Measurements from ENCODE around the gene UBASH3A.

UBASH3A gene

GRCh38 chr21:42403611-42404231, at the start of gene UBASH3A:
Gene UBASH3A (plus strand): TSS chr21:42403902. CDS start chr21:42403946, 44 bp downstream.
- Mint-ChIP-seq H3K27me3 (no peaks in the 10 kb centered on the region), H3K36me3 (ENCODE audit: low read depth) (no peaks in the 10 kb centered on the region), H3K9me3 (no peaks in the 10 kb centered on the region), H3K4me1 (ENCODE audit: low read depth) (peaks cover 11% of the 10 kb centered on the region), H3K4me3 (no peak within 1 kb of the TSS), H3K27ac (no peak within 1 kb of the TSS)
- intact Hi-C loops (cut with micrococcal nuclease) = no loop called here

GRCh38 chr21:42356046-42356445, 47.7 kb upstream of the UBASH3A start:
- no peak overlapping the region for H3K27ac Mint-ChIP-seq
- no peak overlapping the region for H3K4me3 Mint-ChIP-seq
- H3K27me3 Mint-ChIP-seq = peaks cover 3% of the 10 kb centered on the region
- H3K9me3 Mint-ChIP-seq = peaks cover 18% of the 10 kb centered on the region
- intact Hi-C loops (cut with micrococcal nuclease) = no loop called here
- no peaks in the 10 kb centered on the region for H3K36me3 Mint-ChIP-seq (ENCODE audit: low read depth)
- H3K4me1 Mint-ChIP-seq (ENCODE audit: low read depth) = no peaks in the 10 kb centered on the region

GRCh38 chr21:42356650-42357049, 47.1 kb upstream of the UBASH3A start:
- H3K27ac Mint-ChIP-seq = no peak overlapping the region
- H3K9me3 Mint-ChIP-seq = peaks cover 18% of the 10 kb centered on the region
- intact Hi-C loops (cut with micrococcal nuclease) = no loop called here
- no peak overlapping the region for H3K4me3 Mint-ChIP-seq
- H3K36me3 Mint-ChIP-seq (ENCODE audit: low read depth) = no peaks in the 10 kb centered on the region
- H3K4me1 Mint-ChIP-seq (ENCODE audit: low read depth) = no peaks in the 10 kb centered on the region
- H3K27me3 Mint-ChIP-seq = peaks cover 3% of the 10 kb centered on the region

- Mint-ChIP-seq H3K36me3 (ENCODE audit: low read depth) (no peaks in the 10 kb centered on the region), H3K4me3 (no peak overlapping the region), H3K27me3 (peaks cover 6% of the 10 kb centered on the region), H3K4me1 (ENCODE audit: low read depth) (no peaks in the 10 kb centered on the region), H3K9me3 (peaks cover 18% of the 10 kb centered on the region), H3K27ac (no peak overlapping the region)
- intact Hi-C loops (cut with micrococcal nuclease) = no loop called here
Observed at GRCh38 chr21:42357307-42357706, 46.4 kb upstream of the UBASH3A start.

- no peaks in the 10 kb centered on the region for H3K4me1 Mint-ChIP-seq (ENCODE audit: low read depth)
- peaks cover 16% of the 10 kb centered on the region for H3K9me3 Mint-ChIP-seq
- H3K27ac Mint-ChIP-seq = no peak overlapping the region
- no peak overlapping the region for H3K4me3 Mint-ChIP-seq
- intact Hi-C loops (cut with micrococcal nuclease) = no loop called here
- H3K27me3 Mint-ChIP-seq = peaks cover 6% of the 10 kb centered on the region
- no peaks in the 10 kb centered on the region for H3K36me3 Mint-ChIP-seq (ENCODE audit: low read depth)
Observed at GRCh38 chr21:42358261-42358660, 45.4 kb upstream of the UBASH3A start.

- Mint-ChIP-seq H3K27me3 (peaks cover 5% of the 10 kb centered on the region), H3K27ac (no peak overlapping the region), H3K9me3 (peaks cover 11% of the 10 kb centered on the region), H3K36me3 (ENCODE audit: low read depth) (no peaks in the 10 kb centered on the region), H3K4me3 (no peak overlapping the region), H3K4me1 (ENCODE audit: low read depth) (peaks cover 2% of the 10 kb centered on the region)
- intact Hi-C loops (cut with micrococcal nuclease) = no loop called here
Observed at GRCh38 chr21:42358937-42359336, 44.8 kb upstream of the UBASH3A start.

GRCh38 chr21:42360317-42360716, 43.4 kb upstream of the UBASH3A start:
- H3K27ac Mint-ChIP-seq = no peak overlapping the region
- H3K9me3 Mint-ChIP-seq = peaks cover under 1% of the 10 kb centered on the region
- intact Hi-C loops (cut with micrococcal nuclease) = no loop called here
- no peaks in the 10 kb centered on the region for H3K36me3 Mint-ChIP-seq (ENCODE audit: low read depth)
- H3K4me3 Mint-ChIP-seq = no peak overlapping the region
- peaks cover 14% of the 10 kb centered on the region for H3K27me3 Mint-ChIP-seq
- H3K4me1 Mint-ChIP-seq (ENCODE audit: low read depth) = peaks cover 10% of the 10 kb centered on the region

GRCh38 chr21:42361286-42361685, 42.4 kb upstream of the UBASH3A start:
- Mint-ChIP-seq H3K4me1 (ENCODE audit: low read depth) (peaks cover 10% of the 10 kb centered on the region), H3K36me3 (ENCODE audit: low read depth) (no peaks in the 10 kb centered on the region), H3K4me3 (no peak overlapping the region), H3K9me3 (no peaks in the 10 kb centered on the region), H3K27me3 (peaks cover 14% of the 10 kb centered on the region), H3K27ac (no peak overlapping the region)
- intact Hi-C loops (cut with micrococcal nuclease) = no loop called here

GRCh38 chr21:42362198-42362597, 41.5 kb upstream of the UBASH3A start:
- Mint-ChIP-seq H3K4me3 (no peak overlapping the region), H3K27ac (no peak overlapping the region), H3K36me3 (ENCODE audit: low read depth) (no peaks in the 10 kb centered on the region), H3K27me3 (peaks cover 14% of the 10 kb centered on the region), H3K4me1 (ENCODE audit: low read depth) (peaks cover 10% of the 10 kb centered on the region), H3K9me3 (no peaks in the 10 kb centered on the region)
- intact Hi-C loops (cut with micrococcal nuclease) = no loop called here

GRCh38 chr21:42362700-42363099, 41.0 kb upstream of the UBASH3A start:
- intact Hi-C loops (cut with micrococcal nuclease) = no loop called here
- no peak overlapping the region for H3K27ac Mint-ChIP-seq
- no peaks in the 10 kb centered on the region for H3K36me3 Mint-ChIP-seq (ENCODE audit: low read depth)
- no peak overlapping the region for H3K4me3 Mint-ChIP-seq
- peaks cover 10% of the 10 kb centered on the region for H3K4me1 Mint-ChIP-seq (ENCODE audit: low read depth)
- H3K9me3 Mint-ChIP-seq = no peaks in the 10 kb centered on the region
- H3K27me3 Mint-ChIP-seq = peaks cover 14% of the 10 kb centered on the region

- no peak overlapping the region for H3K27ac Mint-ChIP-seq
- no peaks in the 10 kb centered on the region for H3K36me3 Mint-ChIP-seq (ENCODE audit: low read depth)
- intact Hi-C loops (cut with micrococcal nuclease) = no loop called here
- H3K4me1 Mint-ChIP-seq (ENCODE audit: low read depth) = peaks cover 10% of the 10 kb centered on the region
- no peaks in the 10 kb centered on the region for H3K9me3 Mint-ChIP-seq
- H3K4me3 Mint-ChIP-seq = no peak overlapping the region
- peaks cover 14% of the 10 kb centered on the region for H3K27me3 Mint-ChIP-seq
Observed at GRCh38 chr21:42363312-42363711, 40.4 kb upstream of the UBASH3A start.

- peaks cover 10% of the 10 kb centered on the region for H3K4me1 Mint-ChIP-seq (ENCODE audit: low read depth)
- H3K27me3 Mint-ChIP-seq = peaks cover 14% of the 10 kb centered on the region
- no peaks in the 10 kb centered on the region for H3K36me3 Mint-ChIP-seq (ENCODE audit: low read depth)
- H3K27ac Mint-ChIP-seq = no peak overlapping the region
- no peaks in the 10 kb centered on the region for H3K9me3 Mint-ChIP-seq
- H3K4me3 Mint-ChIP-seq = no peak overlapping the region
- intact Hi-C loops (cut with micrococcal nuclease) = no loop called here
Observed at GRCh38 chr21:42364304-42364865, 39.3 kb upstream of the UBASH3A start.

- H3K4me3 Mint-ChIP-seq = no peak overlapping the region
- H3K36me3 Mint-ChIP-seq (ENCODE audit: low read depth) = no peaks in the 10 kb centered on the region
- intact Hi-C loops (cut with micrococcal nuclease) = no loop called here
- H3K9me3 Mint-ChIP-seq = no peaks in the 10 kb centered on the region
- H3K27ac Mint-ChIP-seq = no peak overlapping the region
- H3K27me3 Mint-ChIP-seq = peaks cover 16% of the 10 kb centered on the region
- H3K4me1 Mint-ChIP-seq (ENCODE audit: low read depth) = peaks cover 10% of the 10 kb centered on the region
Observed at GRCh38 chr21:42365770-42366169, 37.9 kb upstream of the UBASH3A start.

GRCh38 chr21:42366292-42367010, 37.3 kb upstream of the UBASH3A start, which contains the start of gene TFF1:
Gene TFF1 (minus strand): TSS chr21:42366535. CDS start chr21:42366495, 40 bp downstream.
- no peaks in the 10 kb centered on the region for H3K9me3 Mint-ChIP-seq
- intact Hi-C loops (cut with micrococcal nuclease) = no loop called here
- no peak within 1 kb of the TSS for H3K4me3 Mint-ChIP-seq
- H3K36me3 Mint-ChIP-seq (ENCODE audit: low read depth) = no peaks in the 10 kb centered on the region
- H3K4me1 Mint-ChIP-seq (ENCODE audit: low read depth) = peaks cover 10% of the 10 kb centered on the region
- peaks cover 20% of the 10 kb centered on the region for H3K27me3 Mint-ChIP-seq
- H3K27ac Mint-ChIP-seq = no peak within 1 kb of the TSS

All from dendritic cell treated with granulocyte-macrophage colony-stimulating factor and Interleukin-4, amounts not matched to agents 40 ng/mL and 50 ng/mL, for 4 days (primary cell).